NB4 (cell line): ENCODE results near the gene TBC1D17.

Experiments used
- DNase-seq: peaks from one replicate; pipeline ENCODE4 v3.0.0; 2010; ENCODE audit warnings: low read depth
- H3K4me3 ChIP-seq: one replicate; pipeline ENCODE4 v1.5.1; 2011; ENCODE audit warnings: mild to moderate bottlenecking, low read depth, low read length, moderate library complexity
- CTCF ChIP-seq: IDR thresholded peaks from one replicate; pipeline ENCODE4 v1.5.1; 2012; ENCODE audit warnings: low read depth, low read length
- MAX ChIP-seq: IDR thresholded peaks from 2 replicates; pipeline ENCODE4 v1.6.1; 2011; ENCODE audit warnings: low read depth, low read length
- MYC ChIP-seq: IDR thresholded peaks from 2 replicates; pipeline ENCODE4 v1.6.1; 2011; ENCODE audit warnings: low read depth, low read length
- POLR2A ChIP-seq: IDR thresholded peaks from 2 replicates; pipeline ENCODE4 v1.6.1; 2011; ENCODE audit warnings: mild to moderate bottlenecking; ENCODE audit not compliant: insufficient read length; ENCODE audit errors: extremely low read depth

Gene TBC1D17

GRCh38 chr19:49930483-49931011 lies 53.0 kb downstream of the TBC1D17 start:
- no peak for TF ChIP-seq MYC
- TF ChIP-seq MAX, result no peak
- TF ChIP-seq POLR2A, result no peak
- no peak for TF ChIP-seq CTCF
- no peak overlapping the region for H3K4me3 ChIP-seq
- DNase-seq, result no peak

- H3K4me3 ChIP-seq, result no peak overlapping the region
- TF ChIP-seq MYC (no peak), CTCF (no peak), POLR2A (no peak), MAX (no peak)
- no peak for DNase-seq
These were observed 54.0 kb downstream of the TBC1D17 start for GRCh38 chr19:49931293-49932040.

- no peak for TF ChIP-seq MYC
- TF ChIP-seq CTCF, result no peak
- no peak for TF ChIP-seq POLR2A
- no peak for TF ChIP-seq MAX
- H3K4me3 ChIP-seq, result no peak overlapping the region
- no peak for DNase-seq
These were observed 54.5 kb downstream of the TBC1D17 start for GRCh38 chr19:49932041-49932451.

GRCh38 chr19:49932731-49933131 lies 55.2 kb downstream of the TBC1D17 start:
- H3K4me3 ChIP-seq, result no peak overlapping the region
- TF ChIP-seq MAX, result no peak
- no peak for TF ChIP-seq CTCF
- no peak for TF ChIP-seq MYC
- TF ChIP-seq POLR2A, result no peak
- no peak for DNase-seq

GRCh38 chr19:49933643-49934042 lies 56.1 kb downstream of the TBC1D17 start:
- TF ChIP-seq MAX, result no peak
- DNase-seq, result no peak
- no peak overlapping the region for H3K4me3 ChIP-seq

GRCh38 chr19:49936549-49936948 lies 59.0 kb downstream of the TBC1D17 start:
- TF ChIP-seq POLR2A (no peak), MYC (no peak), CTCF (no peak), MAX (no peak)
- H3K4me3 ChIP-seq, result no peak overlapping the region
- no peak for DNase-seq
